Upper lobe of left lung (tissue), 4 donors: Measurements from ENCODE around the gene GPR137B.

Experiments
- POLR2A ChIP-seq, 4 donors: fragments of 450-650 bp; IDR thresholded peaks; one replicate each; pipeline ENCODE4 v1.5.1; 2016 to 2017; ENCODE audit warnings: antibody characterized with exemption in 4 of 4, mild to moderate bottlenecking in 2 of 4
- POLR2AphosphoS5 ChIP-seq, 2 donors: sonication (generic); formaldehyde crosslinking; IDR thresholded peaks; one replicate each; pipeline ENCODE4 v1.5.1; 2017; ENCODE audit warnings: antibody characterized with exemption in 2 of 2
- TF ChIP-seq, protein P1 (sequence below), 6 experiments: fragments of 450-650 bp in 4 of 6; fragments of 200-600 bp in 2 of 6; sonication (generic) in 2 of 6; IDR thresholded peaks; one replicate each; pipeline ENCODE4 v1.5.1; 2016 to 2019; ENCODE audit warnings: antibody characterized with exemption in 6 of 6

DNA sequence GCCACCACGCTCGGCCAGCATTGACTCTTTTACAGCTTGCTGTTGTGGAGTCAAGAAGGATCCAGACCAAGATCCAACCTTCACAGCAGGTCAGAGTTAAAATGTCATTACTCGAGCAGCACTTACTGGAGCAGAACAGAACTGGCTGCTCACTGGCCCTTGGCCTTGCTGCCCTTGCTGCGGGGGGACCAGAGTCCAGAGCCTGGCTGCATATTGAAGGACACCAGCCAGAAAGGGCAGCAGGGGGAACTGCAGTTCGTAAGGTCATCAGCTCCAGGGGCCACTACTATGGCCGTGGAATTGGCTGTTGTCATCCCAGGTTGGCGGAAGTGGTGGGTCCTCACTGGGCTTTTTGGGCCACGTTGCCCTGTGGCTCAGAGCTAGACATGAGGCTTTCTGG, 15.3 kb upstream of the GPR137B start:
- TF ChIP-seq, protein P1, sequence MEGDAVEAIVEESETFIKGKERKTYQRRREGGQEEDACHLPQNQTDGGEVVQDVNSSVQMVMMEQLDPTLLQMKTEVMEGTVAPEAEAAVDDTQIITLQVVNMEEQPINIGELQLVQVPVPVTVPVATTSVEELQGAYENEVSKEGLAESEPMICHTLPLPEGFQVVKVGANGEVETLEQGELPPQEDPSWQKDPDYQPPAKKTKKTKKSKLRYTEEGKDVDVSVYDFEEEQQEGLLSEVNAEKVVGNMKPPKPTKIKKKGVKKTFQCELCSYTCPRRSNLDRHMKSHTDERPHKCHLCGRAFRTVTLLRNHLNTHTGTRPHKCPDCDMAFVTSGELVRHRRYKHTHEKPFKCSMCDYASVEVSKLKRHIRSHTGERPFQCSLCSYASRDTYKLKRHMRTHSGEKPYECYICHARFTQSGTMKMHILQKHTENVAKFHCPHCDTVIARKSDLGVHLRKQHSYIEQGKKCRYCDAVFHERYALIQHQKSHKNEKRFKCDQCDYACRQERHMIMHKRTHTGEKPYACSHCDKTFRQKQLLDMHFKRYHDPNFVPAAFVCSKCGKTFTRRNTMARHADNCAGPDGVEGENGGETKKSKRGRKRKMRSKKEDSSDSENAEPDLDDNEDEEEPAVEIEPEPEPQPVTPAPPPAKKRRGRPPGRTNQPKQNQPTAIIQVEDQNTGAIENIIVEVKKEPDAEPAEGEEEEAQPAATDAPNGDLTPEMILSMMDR (IDR thresholded peaks at IDR 0.05), result no peak
- no peak for TF ChIP-seq POLR2A (IDR thresholded peaks at IDR 0.05)
- TF ChIP-seq POLR2AphosphoS5 (IDR thresholded peaks at IDR 0.05), result no peak
